CD1c-positive myeloid dendritic cell (primary cell): ENCODE data around the gene UST.

Experiments used
- DNase-seq: peaks from one replicate; pipeline ENCODE4 v3.0.0-alpha.2; 2016; ENCODE audit errors: extremely low spot score

Gene UST

DNA sequence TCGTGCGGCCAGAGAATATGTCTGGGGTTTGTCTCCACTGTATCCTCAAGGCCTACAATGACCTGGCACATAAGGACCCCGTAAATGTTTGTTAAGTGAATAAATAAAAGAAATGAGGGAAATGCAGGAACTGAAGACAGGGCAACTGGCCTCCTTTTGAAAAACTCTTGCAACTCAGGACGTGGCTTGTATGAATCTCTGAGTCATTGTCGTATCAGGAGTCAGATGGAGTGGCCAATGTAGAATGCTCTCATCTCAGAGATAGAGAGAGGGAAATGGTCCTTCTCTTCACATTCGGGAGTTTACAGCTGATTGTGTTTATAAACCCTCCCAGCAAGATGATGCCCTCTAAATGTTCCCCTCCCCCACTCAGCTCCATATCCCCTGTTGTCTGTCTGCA, 57.1 kb downstream of the UST start:
- no peak for DNase-seq

DNA sequence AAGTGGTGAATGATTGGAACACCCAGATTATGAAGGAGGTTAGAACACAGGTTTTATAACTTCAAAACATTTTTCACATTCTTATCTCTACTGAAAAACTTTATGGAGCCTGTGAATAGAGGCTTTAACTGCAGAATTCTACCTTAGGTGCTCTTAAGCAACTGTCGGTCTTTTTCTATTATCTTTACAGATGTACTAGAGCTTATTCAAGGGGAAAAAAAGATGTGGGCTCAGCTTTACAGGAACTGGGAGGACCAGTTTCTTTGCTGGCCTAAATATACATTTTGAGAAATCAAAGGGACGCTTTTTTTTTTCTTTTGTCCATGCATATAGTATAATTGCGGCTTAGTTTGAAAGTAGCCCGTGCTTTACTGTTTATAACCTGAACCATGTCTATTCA, 58.9 kb downstream of the UST start:
- DNase-seq = no peak

GRCh38 chr6:148807784-148808183, 61.0 kb downstream of the UST start:
- no peak for DNase-seq

DNA sequence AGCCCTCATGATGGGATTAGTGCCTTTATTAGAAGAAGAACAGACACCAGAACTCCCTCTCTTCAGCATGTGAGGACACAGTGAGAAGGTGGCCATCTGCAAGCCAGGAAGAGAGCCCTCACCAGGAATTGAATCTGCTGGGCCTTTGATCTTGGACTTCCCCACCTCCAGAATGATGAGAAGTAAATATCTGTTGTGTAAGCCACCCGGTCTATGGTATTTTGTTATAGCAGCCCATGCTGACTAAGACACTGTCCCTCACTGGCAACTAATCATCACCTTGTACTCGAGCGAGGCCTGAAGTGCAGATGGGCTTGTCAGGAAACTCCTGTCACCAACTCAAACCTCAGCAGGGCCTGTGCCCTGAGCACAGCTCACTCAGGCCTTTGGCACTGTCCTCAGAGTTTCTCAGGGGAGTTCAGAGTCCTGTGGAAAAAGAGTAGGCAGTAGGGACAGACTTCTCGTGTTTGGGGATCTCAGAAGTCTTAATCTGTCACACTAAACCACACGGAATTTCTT, 62.0 kb downstream of the UST start:
- no peak for DNase-seq

DNA sequence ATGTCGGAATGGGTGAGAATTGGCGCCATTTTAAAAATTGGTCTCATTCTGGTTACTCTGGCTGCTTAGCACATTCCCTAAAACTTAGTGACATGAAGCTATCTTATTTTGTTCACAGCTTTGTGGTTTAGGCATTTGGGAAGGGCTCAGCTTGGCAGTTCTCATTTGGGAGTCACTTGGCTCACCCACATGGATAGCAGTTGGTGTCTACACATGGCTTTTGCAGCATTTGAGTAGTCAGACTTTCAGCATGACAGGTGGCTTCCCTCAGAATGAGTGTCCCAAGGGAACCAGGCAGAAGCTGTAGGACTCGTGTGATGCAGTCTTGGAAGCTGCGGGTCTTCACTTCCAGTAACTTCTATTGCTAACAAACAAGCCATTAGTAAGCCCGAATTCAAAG, 64.6 kb downstream of the UST start:
- no peak for DNase-seq

DNA sequence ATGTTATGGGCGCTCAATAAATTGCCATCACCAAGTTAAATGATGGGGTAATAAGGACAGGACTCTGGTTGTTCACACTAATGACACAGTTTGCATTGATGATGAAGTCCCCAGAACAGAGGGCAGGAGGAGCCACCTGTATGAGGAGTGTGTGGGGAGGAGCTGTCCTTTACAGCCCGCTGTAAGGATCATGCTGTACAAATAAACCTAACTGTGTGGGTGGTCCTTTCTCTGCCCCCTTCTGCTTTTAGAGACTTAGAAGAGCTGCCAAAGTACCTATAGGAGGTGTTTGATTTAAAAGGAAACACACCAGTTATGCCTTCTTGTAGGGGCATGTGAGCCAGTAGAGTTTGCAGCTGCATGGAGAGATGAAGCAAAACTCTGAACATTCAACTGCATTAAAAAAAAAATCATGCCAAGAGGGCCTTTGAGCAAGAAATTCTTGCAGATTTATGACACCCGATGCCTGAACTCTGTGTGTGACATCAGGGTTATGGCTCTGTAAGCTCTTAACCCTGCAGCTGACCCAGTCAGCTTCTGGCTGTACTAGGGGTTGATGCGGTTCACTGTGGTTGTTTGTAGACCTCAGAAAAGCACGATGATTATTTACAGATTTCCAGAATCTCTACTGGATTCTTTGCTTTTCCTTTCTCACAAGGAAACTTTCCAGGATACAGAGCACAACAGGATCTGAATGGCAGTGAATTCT, 67.4 kb downstream of the UST start:
- DNase-seq = no peak

GRCh38 chr6:148814869-148815268, 68.0 kb downstream of the UST start:
- DNase-seq = no peak

DNA sequence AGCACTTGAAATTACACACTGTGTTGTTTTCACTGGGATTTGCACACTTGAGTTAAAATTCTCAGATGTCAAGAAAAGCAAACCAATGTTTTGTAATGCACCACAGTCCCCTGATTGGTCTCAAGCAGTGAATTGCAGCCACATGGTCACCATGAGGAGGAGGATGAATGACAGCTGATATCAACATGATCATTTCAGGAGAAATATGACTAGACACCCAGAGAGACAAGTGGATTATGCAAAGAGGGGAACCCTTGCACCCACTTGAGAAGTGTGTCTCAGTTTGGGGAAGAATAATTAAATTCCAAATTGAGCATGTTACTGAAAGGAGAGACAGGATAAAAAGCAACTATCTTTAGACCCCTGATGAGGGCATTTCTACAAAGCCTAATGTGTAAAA, 69.3 kb downstream of the UST start:
- peak; percentile 11 for DNase-seq

GRCh38 chr6:148817689-148818088, 70.9 kb downstream of the UST start:
- DNase-seq = no peak

GRCh38 chr6:148818939-148819575, 72.2 kb downstream of the UST start:
- no peak for DNase-seq

GRCh38 chr6:148819852-148820251, 73.0 kb downstream of the UST start:
- DNase-seq = no peak

DNA sequence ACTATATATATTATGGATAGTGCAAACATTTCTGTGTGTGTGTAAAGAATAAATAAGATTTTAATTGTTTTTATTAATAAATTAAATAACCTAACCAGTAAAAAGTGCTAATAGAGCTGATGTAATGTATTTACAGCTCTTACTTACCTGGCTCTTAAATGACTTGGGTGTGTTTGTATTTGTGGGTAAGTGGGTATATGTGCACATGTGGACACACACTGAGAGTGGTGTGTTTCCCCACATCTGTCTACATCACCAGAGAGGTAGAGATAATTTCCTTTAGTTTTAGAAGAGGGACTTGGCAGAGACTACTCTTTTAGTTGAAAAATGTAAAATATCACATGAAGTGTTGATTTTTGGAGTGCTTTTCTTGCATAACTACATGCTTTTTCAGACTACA, 76.0 kb downstream of the UST start:
- DNase-seq = no peak

- DNase-seq = no peak
Measured at GRCh38 chr6:148824291-148824690, 77.5 kb downstream of the UST start.

DNA sequence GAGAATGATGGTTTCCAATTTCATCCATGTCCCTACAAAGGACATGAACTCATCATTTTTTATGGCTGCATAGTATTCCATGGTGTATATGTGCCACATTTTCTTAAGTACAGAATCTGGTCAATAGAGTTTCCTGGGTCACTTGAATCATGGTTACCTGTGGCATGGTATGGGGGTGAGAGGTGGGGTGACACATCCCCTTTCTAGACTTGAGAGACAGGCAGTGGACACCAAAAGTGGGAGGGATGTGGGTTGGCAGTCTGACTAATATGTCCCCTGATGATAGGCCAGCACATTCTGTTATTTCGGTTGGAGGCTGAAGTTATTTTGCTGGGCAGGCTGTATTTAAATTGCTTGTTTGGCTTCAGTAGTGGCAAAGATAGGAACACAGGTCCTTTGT, 78.1 kb downstream of the UST start:
- no peak for DNase-seq

GRCh38 chr6:148825492-148825891, 78.7 kb downstream of the UST start:
- no peak for DNase-seq

GRCh38 chr6:148827416-148828045, 80.7 kb downstream of the UST start:
- DNase-seq = no peak

DNA sequence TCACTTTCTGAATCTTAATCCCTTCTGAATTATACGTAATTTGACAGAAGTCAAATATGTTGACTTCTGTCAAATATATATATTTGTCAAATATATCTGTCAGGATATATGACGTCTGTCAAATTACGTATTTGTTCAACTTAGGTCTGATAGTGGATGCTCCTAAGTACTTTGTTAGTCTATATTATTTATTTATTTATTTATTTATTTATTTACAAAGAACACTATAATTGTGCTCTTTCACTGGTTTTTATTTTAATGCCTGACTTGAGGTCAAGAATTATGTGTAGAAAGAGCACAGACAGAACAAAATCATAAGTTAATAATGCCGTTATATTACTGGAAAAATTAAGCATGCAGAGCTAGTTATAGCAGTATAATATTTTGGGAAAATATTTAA, 81.2 kb downstream of the UST start:
- no peak for DNase-seq

GRCh38 chr6:148829415-148830101, 82.7 kb downstream of the UST start:
- DNase-seq = no peak

DNA sequence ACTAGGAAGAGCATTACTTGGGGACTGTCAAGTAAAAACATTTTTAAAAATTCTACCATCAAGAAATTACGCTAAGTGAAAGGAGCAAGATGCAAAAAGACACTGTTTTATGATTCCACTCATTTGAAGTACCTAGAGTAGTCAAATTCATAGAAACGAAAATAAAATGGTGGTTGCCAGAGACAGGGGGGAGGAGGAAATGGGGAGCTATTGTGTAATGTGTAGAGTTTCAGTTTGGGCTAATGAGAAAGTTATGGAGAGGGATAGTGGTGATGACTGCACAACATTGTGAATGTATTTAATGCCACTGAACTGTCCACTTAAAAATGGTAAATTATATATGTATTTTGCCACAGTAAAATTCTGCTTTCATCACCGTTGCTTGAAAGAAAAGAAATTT, 83.8 kb downstream of the UST start:
- DNase-seq = no peak

- DNase-seq = peak; percentile 5
Measured at GRCh38 chr6:148831064-148831463, 84.2 kb downstream of the UST start.

GRCh38 chr6:148831531-148831930, 84.7 kb downstream of the UST start:
- no peak for DNase-seq

DNA sequence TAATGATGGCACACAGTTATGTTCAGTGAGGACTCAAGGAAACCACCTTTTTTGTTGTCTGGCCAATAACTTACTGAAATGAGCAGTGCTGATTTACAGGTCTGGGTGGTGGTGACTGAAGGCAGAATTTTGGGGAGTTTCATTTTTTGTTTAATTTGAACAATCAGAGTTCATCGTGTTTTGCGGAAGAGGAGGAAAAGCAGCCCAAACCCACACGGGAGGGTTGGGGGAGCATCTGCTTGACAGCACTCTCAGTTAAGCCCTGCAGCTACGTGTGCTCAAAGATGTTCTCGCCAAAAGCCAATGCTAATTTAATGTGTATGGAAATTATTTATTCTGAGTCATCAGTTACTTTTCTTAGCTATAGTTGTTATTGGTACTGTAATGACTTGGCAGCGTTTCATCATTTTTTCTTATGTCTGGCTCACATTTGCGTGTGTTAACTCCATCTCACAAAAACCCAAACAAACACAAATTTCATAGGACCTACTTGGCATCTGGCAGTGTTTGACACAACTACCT, 89.2 kb downstream of the UST start:
- no peak for DNase-seq
